Osteoblast (primary cell): ENCODE results near the gene CHST13. TPM values are rescaled to one million over a fixed set of nuclear protein-coding genes. Genes with fewer than 3 reads are reported as not detected.
"Not testable (repeated sequence)": the region's sequence is repeated elsewhere in the genome, so short reads cannot be mapped to it uniquely, and the experiment has no call there.

ENCODE experiments used
- DNase-seq: peaks from one replicate; pipeline ENCODE4 v3.0.0; 2011; ENCODE audit warnings: low spot score, mixed read lengths; ENCODE audit not compliant: insufficient read length; ENCODE audit errors: missing footprints
- H2AFZ ChIP-seq: 2 replicates; pipeline ENCODE4 v1.6.0; 2011; ENCODE audit warnings: mild to moderate bottlenecking, low read length
- H3K27ac ChIP-seq: 2 replicates; pipeline ENCODE4 v1.5.1; 2011; ENCODE audit warnings: mild to moderate bottlenecking, low read depth, low read length, moderate library complexity
- H3K27me3 ChIP-seq: 2 replicates; pipeline ENCODE4 v1.6.0; 2012; ENCODE audit warnings: mild to moderate bottlenecking, control low read depth, inconsistent platforms, low read length, moderate library complexity; ENCODE audit not compliant: insufficient read depth
- H3K36me3 ChIP-seq: 2 replicates; pipeline ENCODE4 v1.5.1; 2011; ENCODE audit warnings: mild to moderate bottlenecking, low read length, control low read depth, moderate library complexity; ENCODE audit not compliant: insufficient read depth
- H3K4me1 ChIP-seq: 2 replicates; pipeline ENCODE4 v1.5.1; 2011; ENCODE audit warnings: mild to moderate bottlenecking, low read length, control low read depth, moderate library complexity; ENCODE audit not compliant: insufficient read depth
- H3K4me2 ChIP-seq: 2 replicates; pipeline ENCODE4 v1.6.0; 2011; ENCODE audit warnings: mild to moderate bottlenecking, low read length; ENCODE audit not compliant: insufficient read depth
- H3K4me3 ChIP-seq: fragments of 200-600 bp; sonication (generic); 3 replicates; pipeline ENCODE4 v1.5.1; 2012; ENCODE audit warnings: mild to moderate bottlenecking, low read length, inconsistent platforms; ENCODE audit not compliant: insufficient read depth
- H3K79me2 ChIP-seq: 2 replicates; pipeline ENCODE4 v1.6.0; 2012; ENCODE audit warnings: mild to moderate bottlenecking, low read length, control low read depth, inconsistent platforms; ENCODE audit not compliant: insufficient read depth
- H3K9me3 ChIP-seq: 2 replicates; pipeline ENCODE4 v1.5.1; 2011; ENCODE audit warnings: low read depth, low read length, control low read depth
- H4K20me1 ChIP-seq: 2 replicates; pipeline ENCODE4 v1.6.0; 2012; ENCODE audit warnings: mild to moderate bottlenecking, low read length, control low read depth; ENCODE audit not compliant: insufficient read depth
- small RNA-seq: library from RNA; depleted of rRNA; stranded (forward); fragments of <200 nt; gene quantifications from one replicate; pipeline ENCODE3, GENCODE V24; 2012
- total RNA-seq: library from RNA; depleted of rRNA; stranded (reverse); fragments of >200 nt; gene quantifications from 2 replicates; pipeline ENCODE4 v1.2.3, GENCODE V29; 2012
- TF ChIP-seq, protein P1 (sequence below): IDR thresholded peaks from 2 replicates; pipeline ENCODE4 v1.5.1; 2011; ENCODE audit warnings: mild to moderate bottlenecking, low read depth, low read length, moderate library complexity; ENCODE audit errors: extremely low read depth

Gene CHST13
- total RNA-seq, 1 donor, result under 0.01 TPM

DNA sequence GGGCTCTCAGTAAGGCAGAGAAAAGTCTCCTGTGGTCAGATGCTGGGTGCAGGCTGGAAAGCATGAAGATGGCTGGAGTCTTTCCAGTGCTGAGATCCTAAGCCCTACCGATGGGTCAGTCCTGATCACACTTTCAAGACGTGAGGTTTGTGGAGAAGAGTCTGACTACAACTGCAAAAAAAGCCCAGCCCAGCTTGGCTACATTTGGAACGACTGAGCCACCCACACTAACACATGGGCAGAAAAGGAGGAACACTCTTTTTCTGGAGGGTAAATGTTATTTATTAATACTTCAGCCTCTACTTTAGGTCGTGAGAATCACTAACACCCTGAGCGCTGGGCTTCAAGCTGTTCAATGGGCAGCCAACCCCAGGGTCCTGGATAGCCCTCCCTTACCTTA, 56.8 kb downstream of the CHST13 start:
- Histone ChIP-seq H3K4me3 (no peak overlapping the region), H3K27me3 (no peaks in the 10 kb centered on the region), H2AFZ (no peak overlapping the region), H3K36me3 (no peaks in the 10 kb centered on the region), H3K4me2 (no peak overlapping the region), H4K20me1 (no peaks in the 10 kb centered on the region), H3K27ac (no peak overlapping the region), H3K9me3 (no peaks in the 10 kb centered on the region), H3K79me2 (no peaks in the 10 kb centered on the region), H3K4me1 (no peaks in the 10 kb centered on the region)
- DNase-seq, result no peak
- TF ChIP-seq, protein P1, sequence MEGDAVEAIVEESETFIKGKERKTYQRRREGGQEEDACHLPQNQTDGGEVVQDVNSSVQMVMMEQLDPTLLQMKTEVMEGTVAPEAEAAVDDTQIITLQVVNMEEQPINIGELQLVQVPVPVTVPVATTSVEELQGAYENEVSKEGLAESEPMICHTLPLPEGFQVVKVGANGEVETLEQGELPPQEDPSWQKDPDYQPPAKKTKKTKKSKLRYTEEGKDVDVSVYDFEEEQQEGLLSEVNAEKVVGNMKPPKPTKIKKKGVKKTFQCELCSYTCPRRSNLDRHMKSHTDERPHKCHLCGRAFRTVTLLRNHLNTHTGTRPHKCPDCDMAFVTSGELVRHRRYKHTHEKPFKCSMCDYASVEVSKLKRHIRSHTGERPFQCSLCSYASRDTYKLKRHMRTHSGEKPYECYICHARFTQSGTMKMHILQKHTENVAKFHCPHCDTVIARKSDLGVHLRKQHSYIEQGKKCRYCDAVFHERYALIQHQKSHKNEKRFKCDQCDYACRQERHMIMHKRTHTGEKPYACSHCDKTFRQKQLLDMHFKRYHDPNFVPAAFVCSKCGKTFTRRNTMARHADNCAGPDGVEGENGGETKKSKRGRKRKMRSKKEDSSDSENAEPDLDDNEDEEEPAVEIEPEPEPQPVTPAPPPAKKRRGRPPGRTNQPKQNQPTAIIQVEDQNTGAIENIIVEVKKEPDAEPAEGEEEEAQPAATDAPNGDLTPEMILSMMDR, result no peak

DNA sequence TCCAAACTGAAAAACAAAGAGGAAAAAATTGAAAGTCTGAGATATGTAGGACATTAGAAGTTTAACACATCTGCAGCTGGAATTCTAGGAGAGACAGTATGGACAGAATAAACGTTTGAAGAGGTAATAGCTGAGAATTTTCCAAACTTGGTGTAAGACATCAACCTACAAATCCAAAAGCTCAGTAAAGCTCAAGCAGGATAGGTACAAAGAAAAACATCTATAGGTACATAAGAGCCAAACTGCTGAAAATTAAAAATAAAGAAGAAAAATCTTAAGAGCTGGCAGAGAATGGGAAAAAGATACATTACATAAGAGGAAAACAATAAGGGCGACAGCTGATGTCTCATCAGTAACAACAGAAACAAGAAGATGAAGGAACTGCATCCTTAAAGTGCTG, 57.6 kb downstream of the CHST13 start:
- TF ChIP-seq, protein P1, result no peak
- no peaks in the 10 kb centered on the region for H3K9me3 ChIP-seq
- no peak overlapping the region for H2AFZ ChIP-seq
- H3K27ac ChIP-seq, result no peak overlapping the region
- DNase-seq, result no peak
- no peak overlapping the region for H3K4me3 ChIP-seq
- H3K4me1 ChIP-seq, result no peaks in the 10 kb centered on the region
- no peaks in the 10 kb centered on the region for H3K79me2 ChIP-seq
- H3K27me3 ChIP-seq, result no peaks in the 10 kb centered on the region
- no peak overlapping the region for H3K4me2 ChIP-seq
- no peaks in the 10 kb centered on the region for H3K36me3 ChIP-seq
- no peaks in the 10 kb centered on the region for H4K20me1 ChIP-seq

DNA sequence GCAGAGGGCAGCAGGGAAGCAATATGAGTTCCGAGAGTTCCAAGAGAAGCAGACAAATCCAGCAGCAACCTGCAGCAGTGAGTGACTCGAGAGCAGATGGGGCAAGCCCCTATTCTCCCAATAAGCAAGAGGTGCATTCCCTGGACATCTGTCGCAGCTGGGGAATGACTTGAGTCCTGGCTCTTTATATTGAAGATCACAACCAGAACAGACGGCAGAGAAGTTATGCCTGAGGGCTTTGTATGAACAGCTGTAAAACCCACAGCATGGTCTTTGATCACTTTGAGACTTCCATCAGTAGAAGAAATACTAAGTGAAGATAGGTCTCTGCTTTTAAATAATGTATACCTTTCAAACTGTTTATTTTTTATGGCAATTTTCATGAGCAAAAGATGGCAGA, 58.4 kb downstream of the CHST13 start:
- Histone ChIP-seq H3K36me3 (no peaks in the 10 kb centered on the region), H3K27ac (no peak overlapping the region), H2AFZ (no peak overlapping the region), H3K4me3 (no peak overlapping the region), H3K79me2 (no peaks in the 10 kb centered on the region), H3K9me3 (no peaks in the 10 kb centered on the region), H4K20me1 (no peaks in the 10 kb centered on the region), H3K27me3 (no peaks in the 10 kb centered on the region), H3K4me2 (no peak overlapping the region), H3K4me1 (no peaks in the 10 kb centered on the region)
- TF ChIP-seq, protein P1, result no peak
- no peak for DNase-seq

DNA sequence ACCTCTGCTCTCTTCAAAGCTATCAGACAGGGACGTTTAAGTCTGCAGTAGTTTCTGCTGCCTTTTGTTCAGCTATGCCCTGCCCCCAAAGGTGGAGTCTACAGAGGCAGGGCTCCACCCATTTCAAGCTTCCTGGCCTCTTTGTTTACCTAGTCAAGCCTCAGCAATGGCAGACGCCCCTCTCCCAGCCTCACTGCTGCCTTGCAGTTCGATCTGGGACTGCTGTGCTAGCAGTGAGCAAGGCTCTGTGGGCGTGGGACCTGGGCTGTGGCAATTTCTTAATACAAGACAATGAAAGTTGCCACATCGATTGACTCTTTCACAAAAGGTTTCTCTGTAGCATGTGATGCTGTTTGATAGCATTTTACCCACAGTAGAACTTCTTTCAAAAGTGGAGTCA, 67.6 kb downstream of the CHST13 start:
- not testable (repeated sequence) for H3K4me1 ChIP-seq, DNase-seq, H4K20me1 ChIP-seq, H3K36me3 ChIP-seq, H2AFZ ChIP-seq, H3K79me2 ChIP-seq, H3K4me2 ChIP-seq, H3K27ac ChIP-seq, H3K27me3 ChIP-seq, H3K9me3 ChIP-seq, H3K4me3 ChIP-seq

Small RNA genes within 50 kb of the gene (small RNA-seq; reads per million reads assigned to genes)
- not detected for gene RNA5SP138

Other genes with a start within 250 kb of the CHST13 start
- gene KLF15, start 166.7 kb upstream of the CHST13 start, total RNA-seq, result 4.3 and 4.4 TPM in 2 replicates
- not detected in 2 replicates for gene CFAP100, start 129.2 kb upstream of the CHST13 start, total RNA-seq
- 26.8 and 27.1 TPM in 2 replicates for gene ZXDC, start 48.3 kb upstream of the CHST13 start, total RNA-seq
- gene UROC1, start 6.4 kb upstream of the CHST13 start, total RNA-seq, result not detected in 2 replicates
- not detected in 2 replicates for gene C3orf22, start 34.8 kb downstream of the CHST13 start, total RNA-seq
- gene TXNRD3, start 131.0 kb downstream of the CHST13 start, total RNA-seq, result 18.1 and 20.3 TPM in 2 replicates
- 10.9 and 13.0 TPM in 2 replicates for gene CHCHD6, start 180.1 kb downstream of the CHST13 start, total RNA-seq